HEK293 (cell line): Measurements from ENCODE around the gene IP6K2.

Experiments
- CTCF ChIA-PET: fragments of 350-600 bp; formaldehyde crosslinking; extraction: SDS; loops from one replicate; lab custom pipeline; 2021; ENCODE audit warnings: antibody characterized with exemption; lab: Yijun Ruan, JAX
- POLR2A ChIA-PET: fragments of 300-600 bp; formaldehyde crosslinking; extraction: SDS; loops from one replicate; lab custom pipeline; 2020; ENCODE audit warnings: antibody characterized with exemption, inconsistent platforms; lab: Yijun Ruan, JAX
- H3K27ac ChIP-seq: fragments of 200-500 bp; sonication (Bioruptor generic); 2 replicates; pipeline ENCODE4 v1.5.1; 2014; ENCODE audit warnings: low read depth, low read length, control low read depth, inconsistent platforms; ENCODE audit errors: extremely low read depth
- H3K36me3 ChIP-seq, 2 experiments: fragments of 200-500 bp in 1 of 2; sonication (Bioruptor generic) in 1 of 2; 1 replicate in 1 of 2; 2 replicates in 1 of 2; pipeline ENCODE4 v1.5.1; 2014 to 2017; ENCODE audit warnings: inconsistent platforms in 2 of 2, low read length in 2 of 2; ENCODE audit not compliant: control insufficient read depth in 2 of 2, insufficient read depth in 1 of 2
- H3K4me1 ChIP-seq: fragments of 200-500 bp; sonication (Bioruptor generic); 2 replicates; pipeline ENCODE4 v1.5.1; 2014; ENCODE audit warnings: mild to moderate bottlenecking, low read length, inconsistent platforms; ENCODE audit not compliant: control insufficient read depth, insufficient read depth
- H3K4me3 ChIP-seq: 2 replicates; pipeline ENCODE4 v1.5.1; 2011; ENCODE audit warnings: low read depth, mild to moderate bottlenecking, control low read depth, low read length, moderate library complexity
- H3K9me3 ChIP-seq: fragments of 200-500 bp; sonication (Bioruptor generic); 2 replicates; pipeline ENCODE4 v1.5.1; 2014; ENCODE audit warnings: low read depth, low read length, inconsistent platforms; ENCODE audit not compliant: control insufficient read depth, insufficient read depth
- ATF2 ChIP-seq: fragments of 450-650 bp; formaldehyde crosslinking; IDR thresholded peaks from 2 replicates; pipeline ENCODE4 v1.5.1; 2016; ENCODE audit warnings: missing biosample characterization, missing genetic modification characterization, low read depth
- GLI2 ChIP-seq: fragments of 450-650 bp; formaldehyde crosslinking; IDR thresholded peaks from 2 replicates; pipeline ENCODE4; 2017; ENCODE audit warnings: missing biosample characterization, missing genetic modification characterization, low read depth, borderline replicate concordance
- GLIS2 ChIP-seq: fragments of 450-650 bp; formaldehyde crosslinking; IDR thresholded peaks from 2 replicates; pipeline ENCODE4 v1.5.1; 2016; ENCODE audit warnings: missing biosample characterization, missing genetic modification characterization
- KLF8 ChIP-seq: fragments of 450-650 bp; formaldehyde crosslinking; IDR thresholded peaks from 2 replicates; pipeline ENCODE4 v1.5.1; 2016; ENCODE audit warnings: missing biosample characterization, missing genetic modification characterization
- MZF1 ChIP-seq: fragments of 450-650 bp; formaldehyde crosslinking; IDR thresholded peaks from 2 replicates; pipeline ENCODE4 v1.5.1; 2017; ENCODE audit warnings: missing biosample characterization, missing genetic modification characterization, borderline replicate concordance
- OVOL3 ChIP-seq: fragments of 450-650 bp; formaldehyde crosslinking; IDR thresholded peaks from 2 replicates; pipeline ENCODE4 v1.5.1; 2016; ENCODE audit warnings: missing biosample characterization, missing genetic modification characterization
- SP2 ChIP-seq: fragments of 450-650 bp; formaldehyde crosslinking; IDR thresholded peaks from 2 replicates; pipeline ENCODE4 v1.5.1; 2016; ENCODE audit warnings: missing biosample characterization, missing genetic modification characterization
- SP3 ChIP-seq: fragments of 450-650 bp; formaldehyde crosslinking; IDR thresholded peaks from 2 replicates; pipeline ENCODE4 v1.5.1; 2016; ENCODE audit warnings: missing biosample characterization, missing genetic modification characterization
- TCF7L2 ChIP-seq: IDR thresholded peaks from 2 replicates; pipeline ENCODE4 v1.6.1; 2011; ENCODE audit warnings: low read depth, mild to moderate bottlenecking, inconsistent platforms, low read length, moderate library complexity, borderline replicate concordance
- ZBTB48 ChIP-seq: fragments of 450-650 bp; formaldehyde crosslinking; IDR thresholded peaks from 2 replicates; pipeline ENCODE4 v1.5.1; 2016; ENCODE audit warnings: missing biosample characterization, missing genetic modification characterization
- ZBTB8A ChIP-seq: fragments of 450-650 bp; formaldehyde crosslinking; IDR thresholded peaks from 2 replicates; pipeline ENCODE4 v1.5.1; 2016; ENCODE audit warnings: missing biosample characterization, missing genetic modification characterization
- ZFP69B ChIP-seq: fragments of 450-650 bp; formaldehyde crosslinking; IDR thresholded peaks from 2 replicates; pipeline ENCODE4 v1.5.1; 2016; ENCODE audit warnings: missing biosample characterization, missing genetic modification characterization
- ZNF10 ChIP-seq: fragments of 450-650 bp; formaldehyde crosslinking; IDR thresholded peaks from 2 replicates; pipeline ENCODE4 v1.5.1; 2017; ENCODE audit warnings: missing biosample characterization, missing genetic modification characterization
- ZNF2 ChIP-seq: fragments of 450-650 bp; formaldehyde crosslinking; IDR thresholded peaks from 2 replicates; pipeline ENCODE4 v1.5.1; 2016; ENCODE audit warnings: missing biosample characterization, missing genetic modification characterization
- ZNF449 ChIP-seq: fragments of 450-650 bp; formaldehyde crosslinking; IDR thresholded peaks from 2 replicates; pipeline ENCODE4 v1.5.1; 2017; ENCODE audit warnings: missing biosample characterization, mild to moderate bottlenecking, missing genetic modification characterization, moderate library complexity
- ZNF501 ChIP-seq: fragments of 450-650 bp; formaldehyde crosslinking; IDR thresholded peaks from 2 replicates; pipeline ENCODE4 v1.5.1; 2016; ENCODE audit warnings: missing biosample characterization, missing genetic modification characterization
- ZNF544 ChIP-seq: fragments of 450-650 bp; formaldehyde crosslinking; IDR thresholded peaks from 2 replicates; pipeline ENCODE4 v1.5.0; 2017; ENCODE audit warnings: missing biosample characterization, missing genetic modification characterization
- ZNF585B ChIP-seq: fragments of 450-650 bp; formaldehyde crosslinking; IDR thresholded peaks from 2 replicates; pipeline ENCODE4 v1.5.1; 2016; ENCODE audit warnings: missing biosample characterization, missing genetic modification characterization
- ZNF624 ChIP-seq: fragments of 450-650 bp; formaldehyde crosslinking; IDR thresholded peaks from 2 replicates; pipeline ENCODE4 v1.5.1; 2017; ENCODE audit warnings: missing biosample characterization, missing genetic modification characterization
- ZNF654 ChIP-seq: fragments of 450-650 bp; formaldehyde crosslinking; IDR thresholded peaks from 2 replicates; pipeline ENCODE4 v1.5.1; 2016; ENCODE audit warnings: low read depth, missing biosample characterization, missing genetic modification characterization
- ZNF692 ChIP-seq: fragments of 450-650 bp; formaldehyde crosslinking; IDR thresholded peaks from 2 replicates; pipeline ENCODE4 v1.5.1; 2016; ENCODE audit warnings: missing biosample characterization, missing genetic modification characterization
- ZNF776 ChIP-seq: fragments of 450-650 bp; formaldehyde crosslinking; IDR thresholded peaks from 2 replicates; pipeline ENCODE4 v1.5.0; 2017; ENCODE audit warnings: missing biosample characterization, missing genetic modification characterization, borderline replicate concordance
- ZNF785 ChIP-seq: fragments of 450-650 bp; formaldehyde crosslinking; IDR thresholded peaks from 2 replicates; pipeline ENCODE4 v1.5.1; 2016; ENCODE audit warnings: missing biosample characterization, missing genetic modification characterization
- TF ChIP-seq, protein P1 (sequence below): fragments of 450-650 bp; formaldehyde crosslinking; optimal IDR thresholded peaks from 2 replicates; pipeline ENCODE3; 2016; ENCODE audit warnings: missing biosample characterization, mild to moderate bottlenecking, missing genetic modification characterization
- TF ChIP-seq, protein P2 (sequence below): sonication (generic); formaldehyde crosslinking; IDR thresholded peaks from 2 replicates; pipeline ENCODE4 v1.8.1; 2022; ENCODE audit warnings: mild to moderate bottlenecking, moderate library complexity, missing genetic modification reagents
- TF ChIP-seq, protein P3 (sequence below): fragments of 450-650 bp; IDR thresholded peaks from 2 replicates; pipeline ENCODE4 v1.5.1; 2018; ENCODE audit warnings: missing biosample characterization, mild to moderate bottlenecking, missing genetic modification characterization

IP6K2 gene

DNA sequence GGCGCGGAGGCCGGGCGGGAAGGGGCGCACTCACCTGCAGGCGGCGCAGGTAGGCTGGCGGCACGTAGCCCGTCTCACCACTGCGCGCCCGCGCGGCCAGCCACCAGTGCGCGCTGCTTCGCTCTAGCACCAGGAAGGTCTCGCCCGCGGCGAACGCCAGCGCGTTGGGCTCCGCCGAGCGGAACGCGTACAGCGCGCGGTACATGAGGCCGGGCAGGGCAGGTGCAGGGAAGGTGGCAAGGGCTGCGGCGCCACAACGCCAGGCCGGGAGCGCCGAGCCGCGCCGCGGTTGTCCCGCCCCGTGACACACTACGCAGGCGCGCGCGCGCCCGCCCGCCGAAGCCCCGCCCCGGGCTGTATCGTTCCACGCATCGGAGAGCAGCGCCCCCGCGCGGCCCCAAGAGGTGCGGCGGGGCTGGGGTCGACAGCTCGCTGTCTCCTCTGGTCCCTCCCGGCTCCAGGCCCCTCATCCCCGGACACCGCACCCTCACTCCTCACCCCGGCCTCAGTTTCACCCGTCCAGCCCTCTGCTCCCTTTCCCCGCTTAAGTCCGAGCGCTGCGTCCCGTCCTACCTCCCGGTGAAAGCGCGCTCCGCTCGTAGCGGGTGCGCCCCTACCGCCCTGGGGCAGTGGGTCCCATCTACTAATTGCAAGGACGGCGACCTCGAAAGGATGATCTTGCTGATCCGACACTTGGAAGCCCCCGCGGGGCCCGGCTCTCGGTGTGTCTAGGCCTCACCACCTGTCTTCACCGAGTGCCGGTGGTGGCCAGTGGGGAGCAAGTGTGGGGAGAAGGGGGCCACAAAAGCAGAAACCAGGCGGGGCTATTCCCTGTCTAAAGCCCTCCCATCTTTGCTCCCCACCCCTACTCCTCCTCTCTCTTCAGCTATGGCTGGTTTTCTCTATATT lies 31.2 kb downstream of the IP6K2 start, which contains the start of gene NCKIPSD:
Gene NCKIPSD, minus strand, starts transcription at position 313 of the 909 bp plus-strand sequence. Its CDS starts 108 bp downstream, at position 205.
- peaks cover 11 to 65% of the 10 kb centered on the region in 2 experiments; a peak in 2 of 3 replicates for H3K36me3 ChIP-seq
- CTCF ChIA-PET = interaction anchor here (0.6 to 1.5 kb wide), 11 partner anchors 10 to 682 kb away, joined by 3 to 7 read pairs (median 4); partner anchors contain the start of gene IP6K2
- peaks cover 9% of the 10 kb centered on the region for H3K4me1 ChIP-seq
- H3K27ac ChIP-seq = peak within 1 kb of the TSS; percentile 84; the same call in 1 of the 2 replicates
- POLR2A ChIA-PET = interaction anchor here (0.6 to 1.4 kb wide), 5 partner anchors 10 to 1501 kb away, joined by 3 to 4 read pairs (median 4); partner anchors contain the start of gene PRKAR2A
- peak within 1 kb of the TSS; percentile 98 for H3K4me3 ChIP-seq
- H3K9me3 ChIP-seq = no peaks in the 10 kb centered on the region
- TF ChIP-seq ZNF692 (tag by site-specific recombination) (peak; percentile 98), ATF2 (tag by site-specific recombination) (no peak), ZBTB48 (0 out of 2 replicates have a peak, but pooled peaks have one; percentile 32), MZF1 (no peak), KLF8 (tag by site-specific recombination) (peak; percentile 71; the same call in 1 of the 2 replicates), ZNF544 (tag by site-specific recombination) (no peak), SP2 (peak; percentile 33), GLI2 (tag by site-specific recombination) (no peak), ZNF449 (tag by site-specific recombination) (peak; percentile 78; the same call in 1 of the 2 replicates), GLIS2 (peak; percentile 56), ZNF2 (tag by site-specific recombination) (peak; percentile 44; the same call in 1 of the 2 replicates), ZNF776 (no peak), ZBTB8A (tag by site-specific recombination) (peak; percentile 65), ZNF785 (tag by site-specific recombination) (0 out of 2 replicates have a peak, but pooled peaks have one; percentile 33), SP3 (tag by site-specific recombination) (peak; percentile 28; the same call in 1 of the 2 replicates), ZNF654 (tag by site-specific recombination) (peak; percentile 11; the same call in 1 of the 2 replicates), OVOL3 (tag by site-specific recombination) (no peak), ZNF585B (tag by site-specific recombination) (no peak), ZFP69B (tag by site-specific recombination) (peak; percentile 98), ZNF501 (no peak), TCF7L2 (no peak), ZNF10 (tag by site-specific recombination) (no peak), ZNF624 (tag by site-specific recombination) (no peak)
- TF ChIP-seq, protein P1, sequence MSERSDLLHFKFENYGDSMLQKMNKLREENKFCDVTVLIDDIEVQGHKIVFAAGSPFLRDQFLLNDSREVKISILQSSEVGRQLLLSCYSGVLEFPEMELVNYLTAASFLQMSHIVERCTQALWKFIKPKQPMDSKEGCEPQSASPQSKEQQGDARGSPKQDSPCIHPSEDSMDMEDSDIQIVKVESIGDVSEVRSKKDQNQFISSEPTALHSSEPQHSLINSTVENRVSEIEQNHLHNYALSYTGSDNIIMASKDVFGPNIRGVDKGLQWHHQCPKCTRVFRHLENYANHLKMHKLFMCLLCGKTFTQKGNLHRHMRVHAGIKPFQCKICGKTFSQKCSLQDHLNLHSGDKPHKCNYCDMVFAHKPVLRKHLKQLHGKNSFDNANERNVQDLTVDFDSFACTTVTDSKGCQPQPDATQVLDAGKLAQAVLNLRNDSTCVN (tag by site-specific recombination) = peak; percentile 88
- TF ChIP-seq, protein P2, sequence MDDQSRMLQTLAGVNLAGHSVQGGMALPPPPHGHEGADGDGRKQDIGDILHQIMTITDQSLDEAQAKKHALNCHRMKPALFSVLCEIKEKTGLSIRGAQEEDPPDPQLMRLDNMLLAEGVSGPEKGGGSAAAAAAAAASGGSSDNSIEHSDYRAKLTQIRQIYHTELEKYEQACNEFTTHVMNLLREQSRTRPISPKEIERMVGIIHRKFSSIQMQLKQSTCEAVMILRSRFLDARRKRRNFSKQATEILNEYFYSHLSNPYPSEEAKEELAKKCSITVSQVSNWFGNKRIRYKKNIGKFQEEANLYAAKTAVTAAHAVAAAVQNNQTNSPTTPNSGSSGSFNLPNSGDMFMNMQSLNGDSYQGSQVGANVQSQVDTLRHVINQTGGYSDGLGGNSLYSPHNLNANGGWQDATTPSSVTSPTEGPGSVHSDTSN (CRISPR knock-in tag) = peak; percentile 90
- TF ChIP-seq, protein P3, sequence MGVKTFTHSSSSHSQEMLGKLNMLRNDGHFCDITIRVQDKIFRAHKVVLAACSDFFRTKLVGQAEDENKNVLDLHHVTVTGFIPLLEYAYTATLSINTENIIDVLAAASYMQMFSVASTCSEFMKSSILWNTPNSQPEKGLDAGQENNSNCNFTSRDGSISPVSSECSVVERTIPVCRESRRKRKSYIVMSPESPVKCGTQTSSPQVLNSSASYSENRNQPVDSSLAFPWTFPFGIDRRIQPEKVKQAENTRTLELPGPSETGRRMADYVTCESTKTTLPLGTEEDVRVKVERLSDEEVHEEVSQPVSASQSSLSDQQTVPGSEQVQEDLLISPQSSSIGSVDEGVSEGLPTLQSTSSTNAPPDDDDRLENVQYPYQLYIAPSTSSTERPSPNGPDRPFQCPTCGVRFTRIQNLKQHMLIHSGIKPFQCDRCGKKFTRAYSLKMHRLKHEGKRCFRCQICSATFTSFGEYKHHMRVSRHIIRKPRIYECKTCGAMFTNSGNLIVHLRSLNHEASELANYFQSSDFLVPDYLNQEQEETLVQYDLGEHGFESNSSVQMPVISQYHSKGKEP (tag by site-specific recombination) = no peak
